Smooth muscle cell (in vitro differentiated cells): ENCODE measurements around the gene SMYD3. TPM values are rescaled to one million over a fixed set of nuclear protein-coding genes. Genes with fewer than 3 reads are reported as not detected.

Experiments
- DNase-seq: peaks from one replicate; lab custom pipeline; 2025; ENCODE audit not compliant: unreplicated experiment; lab: John Stamatoyannopoulos, UW
- H2AFZ ChIP-seq: fragments of 200-600 bp; sonication (generic); 2 replicates; pipeline ENCODE4 v1.6.0; 2016; ENCODE audit warnings: antibody characterized with exemption, low read depth, mild to moderate bottlenecking
- H3F3A ChIP-seq: fragments of 200-600 bp; sonication (generic); 2 replicates; pipeline ENCODE4 v1.6.0; 2017; ENCODE audit warnings: antibody characterized with exemption, low read depth
- H3K27ac ChIP-seq: fragments of 200-600 bp; sonication (generic); 2 replicates; pipeline ENCODE4 v1.5.1; 2016; ENCODE audit warnings: low read depth, mild to moderate bottlenecking
- H3K27me3 ChIP-seq: fragments of 200-600 bp; sonication (generic); 2 replicates; pipeline ENCODE4 v1.6.1; 2016; ENCODE audit warnings: low read depth, mild to moderate bottlenecking
- H3K36me3 ChIP-seq: fragments of 200-600 bp; sonication (generic); 2 replicates; pipeline ENCODE4 v1.5.1; 2016; ENCODE audit warnings: low read depth
- H3K4me1 ChIP-seq: fragments of 200-600 bp; sonication (generic); 2 replicates; pipeline ENCODE4 v1.5.1; 2016; ENCODE audit warnings: low read depth
- H3K4me2 ChIP-seq: fragments of 200-600 bp; sonication (generic); 2 replicates; pipeline ENCODE4 v1.6.0; 2016; ENCODE audit warnings: mild to moderate bottlenecking
- H3K4me3 ChIP-seq: fragments of 200-600 bp; sonication (generic); 2 replicates; pipeline ENCODE4 v1.5.1; 2016; ENCODE audit warnings: mild to moderate bottlenecking
- H3K79me2 ChIP-seq: fragments of 200-600 bp; sonication (generic); 2 replicates; pipeline ENCODE4 v1.6.0; 2016; ENCODE audit warnings: low read depth, mild to moderate bottlenecking
- H3K9ac ChIP-seq: fragments of 200-600 bp; sonication (generic); 2 replicates; pipeline ENCODE4 v1.6.0; 2016; ENCODE audit warnings: low read depth
- H3K9me3 ChIP-seq: fragments of 200-600 bp; sonication (generic); replicated peaks from 2 replicates; pipeline ENCODE4 v1.5.1; 2016; ENCODE audit warnings: low read depth
- H4K20me1 ChIP-seq: fragments of 200-600 bp; sonication (generic); 2 replicates; pipeline ENCODE4 v1.6.0; 2016; ENCODE audit warnings: low read depth
- CTCF ChIP-seq: fragments of 200-600 bp; sonication (generic); IDR thresholded peaks from 2 replicates; pipeline ENCODE4 v1.5.1; 2017; ENCODE audit warnings: borderline replicate concordance, mild to moderate bottlenecking, antibody characterized with exemption; ENCODE audit not compliant: insufficient read depth, poor library complexity, severe bottlenecking
- WGBS: methylation state at CpG from one replicate; pipeline ENCODE4 v1.1.7; 2016; ENCODE audit warnings: low lambda C conversion rate; 5-methylcytosine and 5-hydroxymethylcytosine counted together
- polyA plus RNA-seq: library from polyadenylated mRNA; unstranded; fragments of >200 nt; fragmentation: Nextera tagmentation; extraction: Ambion mirVana; gene quantifications from 2 replicates; pipeline ENCODE4 v1.2.1, GENCODE V29; 2016
- total RNA-seq: library from RNA; depleted of rRNA; stranded (reverse); fragments of >200 nt; gene quantifications from 2 replicates; pipeline ENCODE4 v1.2.3, GENCODE V29; 2014

SMYD3 gene
- total and polyA plus RNA-seq, 2 experiments from 2014 or later = 162 to 301 TPM

DNA sequence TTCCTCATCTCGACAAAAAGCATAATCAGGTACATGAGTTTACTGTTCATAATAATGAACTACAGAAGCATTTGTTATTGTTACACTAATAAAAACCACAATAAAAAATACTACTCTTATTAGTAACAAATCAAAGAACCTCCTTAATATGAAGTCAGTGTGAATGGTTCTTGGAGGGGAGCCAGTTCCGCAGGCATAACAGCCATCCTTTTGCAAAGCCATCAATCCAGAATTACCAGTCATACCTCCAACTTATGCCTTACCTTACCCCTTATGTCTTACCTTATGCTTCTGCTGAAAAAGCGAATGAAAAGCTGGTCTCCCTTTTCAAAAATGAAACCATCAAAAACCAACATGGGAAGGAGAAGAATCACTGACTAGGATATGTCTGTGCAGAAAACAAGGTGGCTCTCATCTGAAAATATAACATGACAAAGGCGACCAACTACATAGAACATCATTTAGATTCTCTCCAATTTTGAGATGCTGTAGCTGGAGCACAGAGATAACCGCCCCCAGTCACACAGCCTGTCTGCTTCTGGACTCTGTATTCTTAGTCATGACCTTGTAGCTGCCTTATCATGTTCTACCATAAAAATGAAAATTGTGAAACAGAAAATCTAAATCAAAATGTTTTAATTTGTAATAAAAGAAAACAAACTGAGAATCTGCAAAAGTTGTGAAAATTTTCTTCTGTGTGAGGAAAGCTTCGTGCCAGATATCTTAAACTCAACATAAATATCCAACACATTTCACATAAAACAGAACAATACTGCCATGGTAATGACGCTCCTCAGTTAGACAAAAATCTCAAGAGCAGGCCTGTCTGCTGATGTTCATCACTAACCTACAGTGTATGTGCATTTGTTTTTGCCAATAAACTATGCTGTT, 438.2 kb downstream of the SMYD3 start:
- no peak overlapping the region for H2AFZ ChIP-seq
- no peaks in the 10 kb centered on the region for H3K9me3 ChIP-seq
- no peak for TF ChIP-seq CTCF
- peak overlapping the region; percentile 6 for H3K9ac ChIP-seq
- peak overlapping the region; percentile 77 for H3K27ac ChIP-seq
- peaks cover 5% of the 10 kb centered on the region for H3F3A ChIP-seq
- no peaks in the 10 kb centered on the region for H4K20me1 ChIP-seq
- 79% methylated on average over 7 of the region's 7 CpGs for WGBS
- no peaks in the 10 kb centered on the region for H3K79me2 ChIP-seq
- H3K4me3 ChIP-seq = no peak overlapping the region
- peak overlapping the region; percentile 54 for H3K4me2 ChIP-seq
- no peaks in the 10 kb centered on the region for H3K27me3 ChIP-seq
- no peak for DNase-seq
- H3K4me1 ChIP-seq = peaks cover 32% of the 10 kb centered on the region
- no peaks in the 10 kb centered on the region for H3K36me3 ChIP-seq

DNA sequence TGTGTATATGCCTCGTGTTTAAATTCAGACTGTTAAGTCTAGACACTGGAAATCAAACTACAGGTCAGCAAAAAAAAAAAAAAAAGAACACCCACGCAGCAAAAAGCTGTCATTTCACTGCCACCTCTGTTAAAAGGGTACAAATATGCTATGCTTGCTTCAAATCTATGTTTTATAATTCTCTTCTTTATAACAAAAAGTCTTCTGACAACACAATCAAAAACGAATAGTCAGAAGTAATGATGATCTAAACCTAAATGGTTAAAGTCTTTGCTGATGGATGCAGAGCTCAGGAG, 438.9 kb downstream of the SMYD3 start:
- Histone ChIP-seq H3K79me2 (no peaks in the 10 kb centered on the region), H3F3A (peaks cover 5% of the 10 kb centered on the region), H3K27me3 (no peaks in the 10 kb centered on the region), H3K9me3 (no peaks in the 10 kb centered on the region), H3K4me1 (peaks cover 32% of the 10 kb centered on the region), H2AFZ (no peak overlapping the region), H3K4me3 (no peak overlapping the region), H3K27ac (peak overlapping the region; percentile 77), H4K20me1 (no peaks in the 10 kb centered on the region), H3K9ac (peak overlapping the region; percentile 6), H3K36me3 (no peaks in the 10 kb centered on the region), H3K4me2 (peak overlapping the region; percentile 54)
- no peak for TF ChIP-seq CTCF
- 49% methylated on average over 3 of the region's 3 CpGs for WGBS
- no peak for DNase-seq

DNA sequence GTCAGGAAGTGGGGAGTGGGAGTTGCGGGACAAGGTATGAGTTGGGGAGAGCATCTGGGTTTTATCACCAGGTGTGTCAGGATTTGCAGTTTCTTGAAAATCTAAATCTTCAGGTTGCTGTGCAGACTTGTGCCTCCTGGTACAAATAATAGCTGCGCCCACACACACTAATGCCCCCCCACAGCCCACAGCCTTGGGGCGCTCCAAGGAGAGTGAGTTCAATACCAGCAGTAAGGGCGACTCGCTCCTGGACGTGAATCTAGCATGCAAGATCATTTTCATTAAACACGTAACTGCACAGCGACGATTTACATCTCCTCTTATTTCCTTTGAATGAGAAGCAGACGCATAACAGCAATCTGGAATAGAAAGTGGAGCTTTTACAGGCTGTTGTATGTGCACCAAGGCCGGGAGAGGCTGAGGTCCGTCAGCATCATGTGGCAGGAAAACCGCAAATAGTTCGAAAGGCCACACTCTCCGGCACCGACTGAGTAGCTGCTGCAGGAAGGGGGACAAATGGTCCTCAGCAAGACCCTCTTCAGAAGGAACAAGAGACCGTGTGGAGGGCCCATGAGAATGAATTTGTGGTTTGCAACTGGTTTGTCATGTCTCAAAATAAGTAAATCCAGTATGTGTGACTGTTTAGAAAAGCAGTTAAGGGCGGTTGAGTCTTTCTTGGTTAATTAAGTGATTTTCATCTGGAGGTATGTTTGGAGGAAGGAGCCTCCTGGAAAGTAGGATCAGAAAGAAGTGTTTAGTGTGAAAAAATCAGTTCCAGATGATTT, 439.5 kb downstream of the SMYD3 start:
- H3F3A ChIP-seq = peaks cover 5% of the 10 kb centered on the region
- TF ChIP-seq CTCF = no peak
- no peak overlapping the region for H2AFZ ChIP-seq
- DNase-seq = no peak
- no peaks in the 10 kb centered on the region for H3K27me3 ChIP-seq
- H3K4me1 ChIP-seq = peaks cover 32% of the 10 kb centered on the region
- no peaks in the 10 kb centered on the region for H3K9me3 ChIP-seq
- H3K9ac ChIP-seq = no peak overlapping the region
- no peaks in the 10 kb centered on the region for H3K79me2 ChIP-seq
- 49% methylated on average over 18 of the region's 18 CpGs for WGBS
- H3K4me2 ChIP-seq = peak overlapping the region; percentile 54
- no peak overlapping the region for H3K4me3 ChIP-seq
- H3K27ac ChIP-seq = peak overlapping the region; percentile 77
- H4K20me1 ChIP-seq = no peaks in the 10 kb centered on the region
- no peaks in the 10 kb centered on the region for H3K36me3 ChIP-seq
